ENCODE measurements around the gene RFX1. TPM values are rescaled to one million over a fixed set of nuclear protein-coding genes. Genes with fewer than 3 reads are reported as not detected.
A peak's percentile ranks its signal among the peaks of the same experiment; 100 is the strongest.
"Not testable (repeated sequence)": the region's sequence is repeated elsewhere in the genome, so short reads cannot be mapped to it uniquely, and the experiment has no call there.

The RFX1 gene
- total RNA-seq, 2 donors from 2014 or later, result 11.0 to 12.3 TPM

DNA sequence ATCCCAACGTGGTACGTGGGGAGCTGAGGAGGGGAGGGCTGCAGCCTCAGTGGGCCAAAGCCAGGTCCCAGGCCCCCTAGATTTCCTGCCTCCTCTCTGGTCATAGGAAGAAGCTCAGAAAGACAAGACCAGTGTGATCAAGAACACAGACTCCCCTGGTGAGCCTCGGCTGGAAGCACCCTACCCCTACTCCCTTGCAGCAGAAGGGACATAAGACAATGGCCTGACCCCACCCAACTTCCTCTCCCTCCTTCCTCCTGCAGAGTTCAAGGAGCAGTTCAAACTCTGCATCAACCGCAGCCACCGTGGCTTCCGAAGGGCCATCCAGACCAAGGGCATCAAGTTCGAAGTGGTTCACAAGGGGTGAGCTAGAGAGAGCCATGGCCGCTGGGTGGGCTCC lies 79.4 kb downstream of the RFX1 start:
- intact Hi-C loops (cut with DNase I), result no loop called here
- peak in 1 of 2 donors; percentile 37 for ATAC-seq

DNA sequence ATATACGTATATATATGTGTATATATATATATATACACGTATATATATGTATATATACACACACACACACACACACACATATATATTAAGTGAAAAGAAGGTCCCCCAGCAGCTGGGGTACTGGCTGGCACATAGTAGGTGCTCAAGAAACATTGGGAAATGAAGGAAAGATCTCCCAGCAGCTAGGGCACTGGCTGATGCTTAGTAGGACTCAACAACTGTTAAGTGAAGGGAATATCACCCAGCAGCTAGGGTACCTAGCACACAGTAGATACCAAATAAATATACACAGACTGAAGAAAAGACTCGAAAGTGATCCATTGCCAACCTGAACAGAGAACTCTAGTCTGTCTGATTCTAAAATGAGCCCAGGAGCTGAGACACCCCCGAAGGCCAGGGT lies 80.1 kb downstream of the RFX1 start:
- DNase-seq (no peak), ATAC-seq (no peak)
- intact Hi-C loops (cut with DNase I), result no loop called here

More for the DNA sequence above, 79.4 kb downstream of the RFX1 start:
- DNase-seq, result no peak

DNA sequence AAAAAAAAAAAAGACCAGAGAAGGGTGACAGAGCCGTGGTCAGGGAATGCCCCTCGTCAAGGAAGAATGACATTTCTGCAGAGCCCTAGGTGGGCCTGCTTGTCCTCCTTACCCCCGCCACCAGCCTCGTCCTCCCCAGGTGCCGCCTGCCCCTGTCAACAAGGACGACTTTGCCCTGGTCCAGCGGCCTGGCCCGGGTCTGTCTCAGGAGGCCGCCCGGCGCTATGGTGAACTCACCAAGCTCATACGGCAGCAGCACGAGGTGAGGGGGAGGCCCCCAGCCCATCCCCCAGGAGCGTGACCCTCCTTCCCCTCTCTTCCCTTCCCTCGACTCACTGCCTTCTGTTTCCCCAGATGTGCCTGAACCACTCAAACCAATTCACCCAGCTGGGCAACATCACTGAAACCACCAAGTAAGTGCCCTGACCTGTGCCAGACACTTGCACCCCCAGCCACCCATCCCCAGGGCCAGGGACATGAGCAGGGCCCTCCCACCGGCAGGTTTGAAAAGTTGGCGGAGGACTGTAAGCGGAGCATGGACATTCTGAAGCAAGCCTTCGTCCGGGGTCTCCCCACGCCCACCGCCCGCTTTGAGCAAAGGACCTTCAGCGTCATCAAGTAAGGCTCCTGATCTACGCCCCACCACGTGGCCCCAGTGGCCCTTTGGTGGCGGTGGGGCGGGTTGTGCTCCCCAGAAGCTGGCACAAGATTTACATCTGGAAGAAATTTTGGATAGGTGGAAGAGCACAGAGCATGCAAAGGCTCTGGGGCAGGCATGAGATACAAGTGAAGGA lies 82.7 kb downstream of the RFX1 start:
- intact Hi-C loops (cut with DNase I), result no loop called here
- no peak for ATAC-seq
- DNase-seq, result no peak

DNA sequence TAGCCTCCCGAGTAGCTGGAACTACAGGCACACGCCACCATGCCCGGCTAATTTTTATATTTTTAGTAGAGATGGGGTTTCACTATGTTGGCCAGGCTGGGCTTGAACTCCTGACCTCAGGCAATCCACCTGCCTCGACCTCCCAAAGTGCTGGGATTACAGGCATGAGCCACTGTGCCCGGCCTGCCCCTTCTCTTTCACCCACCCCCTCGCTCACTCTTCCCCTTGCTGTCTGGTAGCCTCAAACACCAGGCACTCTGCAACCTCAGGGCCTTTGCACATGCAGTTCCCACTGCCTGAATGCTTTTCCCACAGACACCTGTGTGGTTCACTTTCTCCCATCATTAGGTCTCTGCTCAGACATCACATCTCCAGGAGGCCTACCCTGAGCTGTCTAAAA lies 84.0 kb downstream of the RFX1 start:
- DNase-seq; intact Hi-C loops (cut with DNase I); ATAC-seq: not testable (repeated sequence)

DNA sequence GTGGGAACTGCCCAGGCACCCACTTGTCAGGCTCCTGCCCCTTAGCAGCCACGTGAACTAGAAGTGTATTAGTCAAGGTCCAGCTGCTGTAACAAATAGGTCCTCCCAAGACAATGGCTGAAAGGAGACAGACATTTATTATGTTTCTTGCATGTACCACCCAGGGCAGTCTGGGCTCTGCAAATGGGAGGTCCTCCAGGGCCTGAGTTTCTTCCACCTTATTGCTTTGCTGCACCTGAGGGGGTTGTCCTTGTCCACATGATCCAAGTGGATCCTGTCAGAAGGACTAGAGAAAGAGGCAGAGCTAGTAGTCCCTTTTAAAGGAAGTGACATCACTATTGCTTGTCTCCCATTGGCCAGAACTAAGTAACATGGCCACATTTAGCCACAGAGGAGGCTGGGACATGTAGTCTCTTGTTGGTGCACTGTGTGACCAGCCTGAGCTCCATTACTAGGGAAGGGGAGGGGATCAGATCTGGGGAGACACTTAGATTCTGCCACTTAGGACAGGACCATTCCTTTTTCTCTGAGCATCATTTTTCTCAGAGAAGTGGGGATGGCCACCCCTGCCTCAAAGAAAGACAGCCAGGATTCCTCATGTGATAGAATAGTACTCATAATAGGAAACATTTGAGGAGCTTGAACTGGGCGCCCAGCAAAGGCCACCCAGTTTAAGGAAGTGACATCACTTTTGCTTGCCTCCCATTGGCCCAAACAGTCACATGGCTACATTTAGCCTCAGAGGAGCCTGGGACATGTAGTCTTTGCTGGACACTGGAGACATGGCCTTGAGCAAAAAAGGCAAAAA lies 85.0 kb downstream of the RFX1 start:
- no peak for DNase-seq
- intact Hi-C loops (cut with DNase I), result no loop called here
- ATAC-seq, result peak; percentile 31 to 65

DNA sequence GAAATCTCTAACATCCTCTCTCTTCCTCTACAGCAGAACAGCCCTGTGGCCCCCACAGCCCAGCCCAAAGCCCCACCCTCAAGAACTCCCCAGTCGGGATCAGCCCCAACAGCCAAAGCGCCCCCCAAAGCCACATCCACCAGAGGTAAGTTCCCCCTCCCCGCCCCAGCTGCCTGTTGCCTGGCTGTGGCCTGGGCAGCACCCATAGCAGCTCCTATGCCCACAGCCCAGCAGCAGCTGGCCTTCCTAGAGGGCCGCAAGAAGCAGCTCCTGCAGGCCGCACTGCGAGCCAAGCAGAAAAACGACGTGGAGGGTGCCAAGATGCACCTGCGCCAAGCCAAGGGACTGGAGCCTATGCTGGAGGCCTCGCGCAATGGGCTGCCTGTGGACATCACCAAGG lies 85.6 kb downstream of the RFX1 start:
- ATAC-seq, result no peak
- DNase-seq, result no peak
- intact Hi-C loops (cut with DNase I), result no loop called here

DNA sequence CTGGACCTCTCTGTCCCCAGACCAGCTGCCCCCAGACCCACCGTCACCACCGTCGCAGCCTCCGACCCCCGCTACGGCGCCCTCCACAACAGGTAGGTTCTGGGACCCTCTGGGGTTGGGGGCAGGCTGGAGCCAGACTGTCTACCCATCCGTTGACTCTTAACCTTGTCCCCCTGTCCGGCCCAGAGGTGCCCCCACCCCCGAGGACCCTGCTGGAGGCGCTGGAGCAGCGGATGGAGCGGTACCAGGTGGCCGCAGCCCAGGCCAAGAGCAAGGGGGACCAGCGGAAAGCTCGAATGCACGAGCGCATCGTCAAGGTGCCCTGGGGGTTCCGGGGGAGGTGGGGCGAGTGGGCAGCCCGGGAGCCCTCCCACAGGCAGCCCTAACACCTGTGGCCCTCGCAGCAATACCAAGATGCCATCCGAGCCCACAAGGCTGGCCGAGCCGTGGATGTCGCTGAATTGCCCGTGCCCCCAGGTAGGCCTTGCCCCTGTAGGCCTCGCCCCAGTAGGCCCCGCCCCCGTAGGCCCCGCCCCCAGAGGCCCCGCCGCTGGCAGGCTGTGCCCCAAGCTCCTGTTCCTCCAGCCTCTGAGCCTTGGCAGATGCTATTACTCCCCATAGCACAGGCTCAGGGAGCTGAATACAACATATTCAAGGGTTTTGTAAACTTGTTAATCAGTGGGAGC lies 87.3 kb downstream of the RFX1 start:
- DNase-seq (no peak), ATAC-seq (no peak)
- intact Hi-C loops (cut with DNase I), result no loop called here

DNA sequence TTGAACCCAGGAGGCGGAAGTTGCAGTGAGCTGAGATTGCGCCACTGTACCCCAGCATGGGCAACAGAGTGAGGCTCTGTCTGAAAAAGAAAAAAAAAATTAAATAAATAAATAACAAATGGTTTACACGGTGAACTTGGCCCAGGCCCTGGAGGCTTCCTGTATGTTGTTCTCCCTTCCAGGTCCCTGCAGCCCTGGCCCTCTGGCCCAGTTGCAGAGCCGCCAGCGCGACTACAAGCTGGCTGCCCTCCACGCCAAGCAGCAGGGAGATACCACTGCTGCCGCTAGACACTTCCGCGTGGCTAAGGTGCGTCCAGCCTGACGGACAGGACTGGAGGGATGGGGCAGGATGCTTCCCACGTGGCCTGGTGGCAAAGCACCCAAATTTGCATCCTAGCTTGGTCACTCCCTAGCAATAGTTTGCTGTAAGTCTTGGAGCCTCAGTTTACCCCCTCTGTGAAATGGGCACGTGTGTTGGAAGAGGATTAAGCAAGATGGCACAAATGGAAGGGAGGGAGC lies 88.2 kb downstream of the RFX1 start:
- intact Hi-C loops (cut with DNase I), result no loop called here
- ATAC-seq, result peak; percentile 38 to 66
- peak; percentile 45 for DNase-seq

DNA sequence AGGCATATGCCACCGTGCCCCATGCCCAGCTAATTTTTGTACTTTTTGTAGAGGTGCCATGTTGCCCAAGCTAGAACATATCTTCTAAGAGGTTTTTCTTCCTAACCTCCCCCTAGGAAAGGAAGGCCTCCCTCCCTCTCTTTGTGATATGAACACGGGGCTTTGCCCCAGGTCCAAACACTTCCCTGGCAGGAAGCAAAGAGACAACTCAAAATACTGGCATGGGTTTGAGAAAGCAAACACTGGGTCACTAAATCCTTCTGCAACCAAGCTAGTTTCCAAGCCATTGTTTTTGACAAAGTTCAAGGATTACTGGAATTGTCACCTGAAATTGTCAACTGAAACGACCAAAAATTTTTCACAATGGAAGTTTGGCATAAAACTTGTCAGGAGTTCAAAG lies 91.3 kb downstream of the RFX1 start:
- no peak for DNase-seq
- no peak for ATAC-seq
- intact Hi-C loops (cut with DNase I), result no loop called here

DNA sequence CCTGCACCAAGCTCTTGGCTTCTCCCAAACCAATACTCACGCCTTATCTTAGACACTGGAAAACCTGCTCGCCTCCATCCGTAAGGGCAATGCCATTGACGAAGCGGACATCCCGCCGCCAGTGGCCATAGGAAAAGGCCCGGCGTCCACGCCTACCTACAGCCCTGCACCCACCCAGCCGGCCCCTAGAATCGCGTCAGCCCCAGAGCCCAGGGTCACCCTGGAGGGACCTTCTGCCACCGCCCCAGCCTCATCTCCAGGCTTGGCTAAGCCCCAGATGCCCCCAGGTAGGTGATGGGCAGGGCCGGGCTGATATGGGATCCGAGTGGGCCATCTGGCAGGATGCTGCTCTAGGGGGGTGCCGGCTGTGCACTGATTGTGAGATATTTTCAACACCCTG lies 92.8 kb downstream of the RFX1 start:
- intact Hi-C loops (cut with DNase I), result no loop called here
- DNase-seq, result no peak
- no peak for ATAC-seq

Other genes with a start within 250 kb of the RFX1 start
- gene MRI1, start 241.8 kb downstream of the RFX1 start, total RNA-seq, result 10 to 100 TPM; 15.8 to 16.4 TPM
- gene C19orf53, start 231.9 kb downstream of the RFX1 start, total RNA-seq, result 10 to 100 TPM; 82.6 to 83.2 TPM
- 1 to 10 TPM; 3.4 to 7.3 TPM for gene ZSWIM4, start 210.9 kb downstream of the RFX1 start, total RNA-seq
- 1 to 10 TPM; 1.0 to 1.2 TPM for gene NANOS3, start 129.2 kb downstream of the RFX1 start, total RNA-seq
- 1 to 10 TPM in 1 of 2 donors, under 1 TPM in 1; 0.62 to 1.1 TPM for gene BRME1, start 100.2 kb downstream of the RFX1 start, total RNA-seq
- gene CC2D1A, start 100.1 kb downstream of the RFX1 start, total RNA-seq, result 10 to 100 TPM; 19.4 to 20.5 TPM
- gene PODNL1, start 67.9 kb downstream of the RFX1 start, total RNA-seq, result 1 to 10 TPM; 1.1 to 1.4 TPM
- gene DCAF15, start 53.8 kb downstream of the RFX1 start, total RNA-seq, result 10 to 100 TPM; 17.1 to 19.2 TPM
- not detected for gene RLN3, start 21.8 kb upstream of the RFX1 start, total RNA-seq
- gene IL27RA, start 25.4 kb upstream of the RFX1 start, total RNA-seq, result 1 to 10 TPM; 4.7 to 6.2 TPM
- under 1 TPM; 0.50 to 0.88 TPM for gene PALM3, start 55.8 kb upstream of the RFX1 start, total RNA-seq
- 1 to 10 TPM; 4.6 to 5.7 TPM for gene MISP3, start 66.5 kb upstream of the RFX1 start, total RNA-seq
- gene C19orf67, start 79.5 kb upstream of the RFX1 start, total RNA-seq, result not detected
- gene SAMD1, start 84.4 kb upstream of the RFX1 start, total RNA-seq, result 10 to 100 TPM; 33.4 to 39.1 TPM
- gene PRKACA, start 111.4 kb upstream of the RFX1 start, total RNA-seq, result 100 to 1,000 TPM; 348 to 418 TPM
- gene ASF1B, start 130.3 kb upstream of the RFX1 start, total RNA-seq, result 1 to 10 TPM in 1 of 2 donors, under 1 TPM in 1; 0.92 to 3.0 TPM
- gene ADGRL1, start 199.8 kb upstream of the RFX1 start, total RNA-seq, result 10 to 100 TPM; 23.9 to 26.1 TPM

All from left cardiac atrium (tissue), 4 donors.